HepG2 (cell line): ENCODE measurements around the gene RLN3. TPM values are rescaled to one million over a fixed set of nuclear protein-coding genes. Genes with fewer than 3 reads are reported as not detected.
A peak's percentile ranks its signal among the peaks of the same experiment; 100 is the strongest.

Source experiments
- ATAC-seq: fragments of 200-7000 bp; cut with Tn5 transposase; 3 replicates; pipeline ENCODE4 v1.9.1; 2020; ENCODE audit warnings: mild to moderate bottlenecking, moderate library complexity
- BruUV-seq: library from RNA; stranded (reverse); fragments of 400-500 nt; replicated peaks from 2 replicates; lab custom pipeline; 2021; lab: Mats Ljungman, UMichigan
- CTCF ChIA-PET: fragments of 300-600 bp; formaldehyde crosslinking; extraction: SDS; loops from one replicate; lab custom pipeline; 2021; ENCODE audit warnings: low total read pairs, inconsistent platforms, low intra/inter-chr PET ratio; lab: Yijun Ruan, JAX
- POLR2A ChIA-PET: fragments of 350-600 bp; sonication (Branson Sonifier 250); formaldehyde crosslinking; loops from one replicate; lab custom pipeline; 2020; ENCODE audit warnings: antibody characterized with exemption, inconsistent platforms; lab: Yijun Ruan, JAX
- DNase-seq: peaks from one replicate; pipeline ENCODE4 v3.0.0-alpha.2; 2015; ENCODE audit warnings: low spot score
- FAIRE-seq: peaks from 3 replicates; lab custom pipeline; 2011; peaks lifted over from hg19 to GRCh38; lab: Jason Lieb, UNC
- H2AFZ ChIP-seq: one replicate; pipeline ENCODE4 v1.6.1; 2011; ENCODE audit warnings: low read length, inconsistent platforms
- H3K27ac ChIP-seq: fragments of 300-600 bp; 3 replicates; pipeline ENCODE4 v1.8.0; 2011; ENCODE audit warnings: mixed run types, mild to moderate bottlenecking, mixed read lengths, low read length, inconsistent platforms; ENCODE audit not compliant: insufficient read depth; ENCODE audit errors: extremely low read length
- H3K27me3 ChIP-seq, 2 experiments: fragments of 200-600 bp in 1 of 2; 2 replicates in 1 of 2; 3 replicates in 1 of 2; pipeline versions ENCODE4 v1.6.0 to v1.8.0; 2011; ENCODE audit warnings: low read length in 2 of 2, mild to moderate bottlenecking in 2 of 2, moderate library complexity in 2 of 2, inconsistent platforms in 1 of 2; ENCODE audit not compliant: insufficient read depth in 2 of 2, control insufficient read depth in 1 of 2
- H3K36me3 ChIP-seq, 2 experiments: fragments of 200-600 bp in 1 of 2; replicated peaks in 1 of 2; 2 replicates in 1 of 2; 3 replicates in 1 of 2; pipeline versions ENCODE4 v1.5.1 to v1.8.0; 2011; ENCODE audit warnings: low read length in 2 of 2, inconsistent platforms in 1 of 2; ENCODE audit not compliant: insufficient read depth in 2 of 2, control insufficient read depth in 1 of 2
- H3K4me1 ChIP-seq: 2 replicates; pipeline ENCODE4 v1.5.1; 2012; ENCODE audit warnings: low read length, inconsistent platforms; ENCODE audit not compliant: insufficient read depth
- H3K4me2 ChIP-seq: 2 replicates; pipeline ENCODE4 v1.6.0; 2011; ENCODE audit warnings: low read depth, low read length, inconsistent platforms
- H3K4me3 ChIP-seq, 3 experiments: fragments of 200-600 bp in 1 of 3; sonication (generic), shearing (Covaris generic) in 1 of 3; replicated peaks in 1 of 3; 2 replicates each; pipeline ENCODE4 v1.5.1; 2011 to 2016; ENCODE audit warnings: low read length in 3 of 3, inconsistent platforms in 2 of 3, low read depth in 2 of 3, mild to moderate bottlenecking in 2 of 3, control low read depth in 1 of 3, mixed read lengths in 1 of 3; ENCODE audit not compliant: insufficient read depth in 1 of 3
- H3K79me2 ChIP-seq: one replicate; pipeline ENCODE4 v1.6.1; 2011; ENCODE audit warnings: low read length, inconsistent platforms; ENCODE audit not compliant: insufficient read depth
- H3K9ac ChIP-seq: 2 replicates; pipeline ENCODE4 v1.6.0; 2011; ENCODE audit warnings: mild to moderate bottlenecking, low read depth, low read length, inconsistent platforms; ENCODE audit not compliant: insufficient read depth
- H3K9me3 ChIP-seq: 2 replicates; pipeline ENCODE4 v1.5.1; 2012; ENCODE audit warnings: mild to moderate bottlenecking, low read length
- H4K20me1 ChIP-seq: 2 replicates; pipeline ENCODE4 v1.6.0; 2011; ENCODE audit warnings: inconsistent platforms, mild to moderate bottlenecking, low read length, moderate library complexity; ENCODE audit not compliant: insufficient read depth
- DRAP1 ChIP-seq: IDR thresholded peaks from 2 replicates; pipeline ENCODE4 v1.6.1; 2016; ENCODE audit warnings: missing genetic modification reagents, missing compliant biosample characterization
- ETV6 ChIP-seq: sonication (generic); formaldehyde crosslinking; conservative IDR thresholded peaks from 2 replicates; pipeline ENCODE4 v1.4.0; 2020; ENCODE audit warnings: missing genetic modification reagents
- GATAD1 ChIP-seq: IDR thresholded peaks from 2 replicates; pipeline ENCODE4 v1.6.1; 2016; ENCODE audit warnings: missing genetic modification reagents, missing compliant biosample characterization
- HDAC1 ChIP-seq: sonication (generic); formaldehyde crosslinking; IDR thresholded peaks from 2 replicates; pipeline ENCODE4 v1.5.1; 2020; ENCODE audit warnings: mild to moderate bottlenecking, missing genetic modification reagents
- KDM5B ChIP-seq: sonication (generic); formaldehyde crosslinking; IDR thresholded peaks from 2 replicates; pipeline ENCODE4 v1.4.0; 2020; ENCODE audit warnings: missing genetic modification reagents, mild to moderate bottlenecking, borderline replicate concordance
- MTA1 ChIP-seq: sonication (generic); formaldehyde crosslinking; IDR thresholded peaks from 2 replicates; pipeline ENCODE4 v1.4.0; 2020; ENCODE audit warnings: missing genetic modification reagents, mild to moderate bottlenecking, borderline replicate concordance
- MXI1 ChIP-seq: IDR thresholded peaks from 3 replicates; pipeline ENCODE4 v1.6.1; 2012; ENCODE audit warnings: low read depth, low read length, inconsistent platforms, borderline replicate concordance
- POLR2A ChIP-seq, 2 experiments: IDR thresholded peaks; 2 replicates each; pipeline ENCODE4 v1.6.1; 2011; ENCODE audit warnings: low read depth in 2 of 2, low read length in 2 of 2, mild to moderate bottlenecking in 1 of 2, moderate library complexity in 1 of 2; ENCODE audit not compliant: insufficient read depth in 1 of 2
- RARA ChIP-seq: IDR thresholded peaks from 2 replicates; pipeline ENCODE4 v1.6.1; 2016; ENCODE audit warnings: missing genetic modification reagents, missing compliant biosample characterization
- RCOR2 ChIP-seq: IDR thresholded peaks from 2 replicates; pipeline ENCODE4 v1.6.1; 2016; ENCODE audit warnings: missing biosample characterization, missing genetic modification reagents
- SOX6 ChIP-seq, 2 experiments: fragments of 450-650 bp in 1 of 2; sonication (generic) in 1 of 2; formaldehyde crosslinking in 1 of 2; IDR thresholded peaks; 2 replicates each; pipeline versions ENCODE4 v1.4.0 to v1.6.1; 2017 to 2020; ENCODE audit warnings: antibody characterized with exemption in 1 of 2, mild to moderate bottlenecking in 1 of 2, missing genetic modification reagents in 1 of 2
- TARDBP ChIP-seq: sonication (generic); formaldehyde crosslinking; IDR thresholded peaks from 2 replicates; pipeline ENCODE4 v1.8.0; 2022; ENCODE audit warnings: mild to moderate bottlenecking, missing genetic modification reagents
- YEATS4 ChIP-seq: sonication (generic); formaldehyde crosslinking; IDR thresholded peaks from 2 replicates; pipeline ENCODE4 v1.4.0; 2020; ENCODE audit warnings: missing genetic modification reagents, borderline replicate concordance
- ZBTB26 ChIP-seq: IDR thresholded peaks from 2 replicates; pipeline ENCODE4 v1.6.1; 2016; ENCODE audit warnings: missing compliant biosample characterization, missing genetic modification reagents, borderline replicate concordance
- ZBTB49 ChIP-seq: sonication (generic); formaldehyde crosslinking; IDR thresholded peaks from 2 replicates; pipeline ENCODE4 v1.4.0; 2020; ENCODE audit warnings: missing genetic modification reagents, borderline replicate concordance
- ZFP36 ChIP-seq: fragments of 150-350 bp; IDR thresholded peaks from 2 replicates; pipeline ENCODE4 v1.6.1; 2018; ENCODE audit warnings: borderline replicate concordance, low read length, low read depth; ENCODE audit not compliant: partially characterized antibody
- ZMYM3 ChIP-seq: sonication (generic); formaldehyde crosslinking; IDR thresholded peaks from 2 replicates; pipeline ENCODE4 v1.5.1; 2020; ENCODE audit warnings: mild to moderate bottlenecking, missing genetic modification reagents
- ZNF768 ChIP-seq: sonication (generic); formaldehyde crosslinking; IDR thresholded peaks from 2 replicates; pipeline ENCODE4 v1.4.0; 2020; ENCODE audit warnings: missing genetic modification reagents
- ZNF772 ChIP-seq: sonication (generic); formaldehyde crosslinking; IDR thresholded peaks from 2 replicates; pipeline ENCODE4 v1.5.0; 2020; ENCODE audit warnings: mild to moderate bottlenecking, missing genetic modification reagents
- ZZZ3 ChIP-seq: sonication (generic); formaldehyde crosslinking; IDR thresholded peaks from 2 replicates; pipeline ENCODE4 v1.4.0; 2020; ENCODE audit warnings: missing genetic modification reagents, mild to moderate bottlenecking, borderline replicate concordance
- WGBS: methylation state at CpG from one replicate; pipeline ENCODE4 v1.1.6; 2017; ENCODE audit warnings: low lambda C conversion rate; 5-methylcytosine and 5-hydroxymethylcytosine counted together
- in situ Hi-C: cut with HindIII; loops from 2 replicates; pipeline ENCODE4 v1.10.0; 2017; ENCODE audit warnings: low pct_unique_long_range_greater_than_20kb; ENCODE audit not compliant: extremely low pct_ligation_motif_present
- intact Hi-C: fragments of 100-400 bp; cut with micrococcal nuclease; formaldehyde crosslinking; loops from one replicate; pipeline ENCODE4 v1.10.0; 2022; ENCODE audit not compliant: unreplicated experiment
- polyA plus RNA-seq, 8 experiments: library from polyadenylated mRNA; depleted of rRNA in 3 of 8; stranded (reverse) in 7 of 8; unstranded in 1 of 8; fragments of >200 nt; fragmentation: Illumina TruSeq in 4 of 8; extraction: Trizol in 4 of 8; gene quantifications; 2 replicates each; pipeline versions ENCODE4 v1.2.1 to v1.2.3, GENCODE V29; 2011 to 2016; ENCODE audit warnings: low read depth in 4 of 8, missing spikeins in 1 of 8, mixed read lengths in 1 of 8; ENCODE audit not compliant: insufficient read depth in 1 of 8
- total RNA-seq, 5 experiments: library from RNA; depleted of rRNA; stranded (reverse); fragments of >200 nt; fragmentation: Illumina TruSeq; extraction: Trizol; gene quantifications; 2 replicates each; pipeline ENCODE4 v1.2.3, GENCODE V29; 2016; ENCODE audit warnings: low read depth in 1 of 5

Gene RLN3
- total and polyA plus RNA-seq, 2 of the 13 experiments (the other 11 are each of a cell fraction or from before 2014, with no cell fraction given): not detected

- H3K4me3 ChIP-seq: peak overlapping the region in 1 of 3 experiments; percentile 24; a peak in 2 of 6 replicates
- peak overlapping the region; percentile 81 for H3K27ac ChIP-seq
- ATAC-seq (peak; percentile 74), FAIRE-seq (peak; percentile 98), DNase-seq (peak; percentile 87)
- no TSS peak for BruUV-seq
- 0% methylated on average over 4 of the region's 8 CpGs for WGBS
- in situ Hi-C loops (loop anchor here (25.0 kb wide), 1 partner anchor 297 kb away; the partner anchor contains the start of genes C19orf53 and MRI1), intact Hi-C loops (no loop called here)
- H3K36me3 ChIP-seq: no peaks in the 10 kb centered on the region
- peak overlapping the region; percentile 10; the same call in 1 of the 2 replicates for H3K9ac ChIP-seq
- no peaks in the 10 kb centered on the region for H3K27me3 ChIP-seq
- no peaks in the 10 kb centered on the region for H3K79me2 ChIP-seq
- ChIA-PET CTCF (interaction anchor here (2.3 kb wide), 1 partner anchor 14 kb away, joined by 15 read pairs; the partner anchor contains the start of gene MISP3), POLR2A (interaction anchor here (1.2 to 5.7 kb wide), 6 partner anchors 8 to 53 kb away, joined by 3 to 62 read pairs (median 4); partner anchors contain the start of genes MISP3 and RFX1)
- H3K4me2 ChIP-seq: peak overlapping the region; percentile 71
- H3K4me1 ChIP-seq: peaks cover 39% of the 10 kb centered on the region
- H4K20me1 ChIP-seq: no peaks in the 10 kb centered on the region
- no peak overlapping the region for H2AFZ ChIP-seq
- no peaks in the 10 kb centered on the region for H3K9me3 ChIP-seq
- TF ChIP-seq ZMYM3 (CRISPR knock-in tag): peak; percentile 89
- 0 out of 2 replicates have a peak, but pooled peaks have one; percentile 13 for TF ChIP-seq DRAP1 (CRISPR knock-in tag)
- 0 out of 2 replicates have a peak, but pooled peaks have one; percentile 29 for TF ChIP-seq RCOR2 (CRISPR knock-in tag)
- TF ChIP-seq ZFP36: peak; percentile 44
- peak; percentile 77 for TF ChIP-seq RARA (CRISPR knock-in tag)
- no peak for TF ChIP-seq ZBTB49 (CRISPR knock-in tag)
- peak; percentile 63; the same call in 1 of the 2 replicates for TF ChIP-seq YEATS4 (CRISPR knock-in tag)
- TF ChIP-seq POLR2A (IDR thresholded peaks at IDR 0.05; ENCODE audit: insufficient read depth in 1 of 2, low read depth in 2 of 2, low read length in 2 of 2): peak in 1 of 2 experiments; percentile 36; a peak in 1 of 4 replicates
- peak; percentile 31; the same call in 1 of the 2 replicates for TF ChIP-seq KDM5B (CRISPR knock-in tag)
- TF ChIP-seq HDAC1 (CRISPR knock-in tag): peak; percentile 78
- no peak for TF ChIP-seq ETV6 (CRISPR knock-in tag)
- peak; percentile 69; the same call in 1 of the 3 replicates for TF ChIP-seq MXI1
- TF ChIP-seq ZBTB26: peak; percentile 63; the same call in 1 of the 2 replicates
- peak; percentile 93 for TF ChIP-seq ZNF768 (CRISPR knock-in tag)
- no peak for TF ChIP-seq GATAD1
- TF ChIP-seq TARDBP: 0 out of 2 replicates have a peak, but pooled peaks have one; percentile 48
- no peak for TF ChIP-seq SOX6 (IDR thresholded peaks at IDR 0.05)
- TF ChIP-seq SOX6 (CRISPR knock-in tag; IDR thresholded peaks at IDR 0.05): peak; percentile 80
- TF ChIP-seq ZNF772 (CRISPR knock-in tag): 0 out of 2 replicates have a peak, but pooled peaks have one; percentile 19
- TF ChIP-seq ZZZ3 (CRISPR knock-in tag): no peak
- TF ChIP-seq MTA1 (CRISPR knock-in tag): 0 out of 2 replicates have a peak, but pooled peaks have one; percentile 45
Observed at GRCh38 chr19:14059652-14060155, 31.8 kb downstream of the RLN3 start.
